GM10266 (cell line): ENCODE measurements around the gene RPS5.

Source experiments
- DNase-seq: peaks from one replicate; pipeline ENCODE4 v3.0.0; 2012; ENCODE audit errors: extremely low spot score
- TF ChIP-seq, protein P1 (sequence below): IDR thresholded peaks from 2 replicates; pipeline ENCODE4 v1.5.1; 2012; ENCODE audit warnings: mild to moderate bottlenecking, low read depth; ENCODE audit not compliant: control insufficient read depth, insufficient read depth; ENCODE audit errors: missing control alignments

Gene RPS5

GRCh38 chr19:58408152-58409009 lies 21.3 kb downstream of the RPS5 start, which contains the start of gene ZNF584:
Gene ZNF584 (plus strand): TSS chr19:58408649. CDS start chr19:58409148, 499 bp downstream.
- TF ChIP-seq, protein P1, sequence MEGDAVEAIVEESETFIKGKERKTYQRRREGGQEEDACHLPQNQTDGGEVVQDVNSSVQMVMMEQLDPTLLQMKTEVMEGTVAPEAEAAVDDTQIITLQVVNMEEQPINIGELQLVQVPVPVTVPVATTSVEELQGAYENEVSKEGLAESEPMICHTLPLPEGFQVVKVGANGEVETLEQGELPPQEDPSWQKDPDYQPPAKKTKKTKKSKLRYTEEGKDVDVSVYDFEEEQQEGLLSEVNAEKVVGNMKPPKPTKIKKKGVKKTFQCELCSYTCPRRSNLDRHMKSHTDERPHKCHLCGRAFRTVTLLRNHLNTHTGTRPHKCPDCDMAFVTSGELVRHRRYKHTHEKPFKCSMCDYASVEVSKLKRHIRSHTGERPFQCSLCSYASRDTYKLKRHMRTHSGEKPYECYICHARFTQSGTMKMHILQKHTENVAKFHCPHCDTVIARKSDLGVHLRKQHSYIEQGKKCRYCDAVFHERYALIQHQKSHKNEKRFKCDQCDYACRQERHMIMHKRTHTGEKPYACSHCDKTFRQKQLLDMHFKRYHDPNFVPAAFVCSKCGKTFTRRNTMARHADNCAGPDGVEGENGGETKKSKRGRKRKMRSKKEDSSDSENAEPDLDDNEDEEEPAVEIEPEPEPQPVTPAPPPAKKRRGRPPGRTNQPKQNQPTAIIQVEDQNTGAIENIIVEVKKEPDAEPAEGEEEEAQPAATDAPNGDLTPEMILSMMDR, result peak; percentile 29
- DNase-seq, result peak; percentile 96

DNA sequence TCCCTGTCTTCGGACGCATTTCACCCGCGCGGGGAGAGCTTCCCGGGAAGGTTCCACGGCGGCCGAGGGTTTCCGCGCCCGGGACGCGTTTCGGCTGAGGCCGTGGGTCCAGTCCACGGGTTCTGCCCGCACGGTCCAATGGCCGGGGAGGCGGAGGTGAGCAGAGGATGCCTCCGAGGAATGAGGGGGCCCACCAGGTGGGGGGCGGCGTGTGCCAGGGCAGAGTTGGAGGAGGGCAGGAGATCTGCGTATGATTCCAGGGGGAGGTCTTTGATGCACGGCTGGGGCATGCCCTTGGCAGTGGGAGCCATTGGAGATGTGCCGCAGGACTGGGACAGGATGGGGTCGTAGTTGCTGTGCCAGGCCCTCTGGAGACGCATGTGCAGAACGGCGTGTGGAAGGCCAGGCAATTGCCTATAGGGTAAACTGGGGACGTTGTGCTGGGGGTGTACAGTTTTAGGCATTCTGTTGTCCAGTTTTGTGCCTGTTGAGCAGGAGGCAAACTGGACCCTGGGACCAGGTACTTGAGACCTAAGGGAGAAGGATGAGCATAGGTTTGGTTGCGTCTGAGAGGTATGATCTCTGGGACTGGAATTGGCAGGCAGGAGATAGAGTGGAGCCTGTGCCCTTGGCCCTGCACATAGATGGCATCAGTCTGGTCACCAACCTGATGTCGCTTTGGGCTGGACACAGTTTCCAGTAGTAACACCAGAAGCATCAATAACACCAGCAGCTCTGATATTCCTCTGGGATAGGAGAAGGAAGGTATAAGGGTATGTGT lies 22.1 kb downstream of the RPS5 start:
- DNase-seq, result peak; percentile 44
- TF ChIP-seq, protein P1, result no peak

DNA sequence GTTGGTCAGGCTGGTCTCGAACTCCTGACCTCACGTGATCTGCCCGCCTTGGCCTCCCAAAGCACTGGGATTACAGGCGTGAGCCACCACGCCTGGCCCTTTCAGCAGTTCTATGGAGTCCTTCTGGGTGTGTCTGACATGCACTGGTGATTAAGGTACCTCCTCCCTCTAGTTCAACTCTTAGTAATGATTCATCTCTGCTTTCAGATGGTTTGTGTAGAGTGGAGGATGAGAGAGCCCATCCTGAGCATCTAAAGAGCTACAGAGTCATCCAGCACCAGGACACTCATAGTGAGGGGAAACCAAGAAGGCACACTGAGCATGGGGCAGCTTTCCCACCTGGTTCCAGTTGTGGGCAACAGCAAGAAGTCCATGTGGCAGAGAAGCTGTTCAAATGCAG lies 29.5 kb downstream of the RPS5 start:
- TF ChIP-seq, protein P1, result no peak
- DNase-seq, result no peak

DNA sequence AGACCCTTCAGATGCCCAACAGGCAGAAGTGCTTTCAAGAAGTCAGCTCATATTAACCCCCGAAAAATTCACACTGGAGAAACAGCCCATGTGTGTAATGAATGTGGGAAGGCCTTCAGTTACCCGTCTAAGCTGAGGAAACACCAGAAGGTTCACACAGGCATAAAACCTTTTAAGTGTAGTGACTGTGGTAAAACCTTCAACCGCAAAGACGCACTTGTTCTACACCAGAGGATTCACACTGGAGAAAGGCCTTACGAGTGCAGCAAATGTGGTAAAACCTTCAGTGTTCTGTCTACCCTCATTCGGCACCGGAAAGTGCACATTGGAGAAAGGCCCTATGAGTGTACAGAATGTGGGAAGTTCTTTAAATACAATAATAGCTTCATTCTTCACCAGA lies 30.0 kb downstream of the RPS5 start:
- no peak for DNase-seq
- TF ChIP-seq, protein P1, result no peak

DNA sequence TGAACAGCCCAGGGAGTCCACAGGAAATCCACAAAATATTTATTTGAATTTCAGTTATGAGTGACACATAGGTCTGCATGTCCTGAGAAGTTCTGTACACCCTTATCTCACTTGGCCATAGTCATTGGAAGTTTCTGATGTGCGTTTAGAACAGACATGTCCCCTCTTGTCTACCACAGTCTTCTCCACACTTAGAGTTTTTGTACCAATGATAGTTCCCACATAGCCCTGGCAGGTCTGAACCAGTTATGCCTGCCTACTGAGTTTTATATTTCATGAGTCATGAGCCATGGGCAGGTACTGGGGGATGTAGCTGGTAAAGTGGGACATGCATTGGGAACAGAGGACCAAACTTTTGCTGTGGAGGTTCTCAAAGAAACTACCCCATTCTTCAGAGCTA lies 41.5 kb downstream of the RPS5 start:
- no peak for DNase-seq
- TF ChIP-seq, protein P1, result no peak

DNA sequence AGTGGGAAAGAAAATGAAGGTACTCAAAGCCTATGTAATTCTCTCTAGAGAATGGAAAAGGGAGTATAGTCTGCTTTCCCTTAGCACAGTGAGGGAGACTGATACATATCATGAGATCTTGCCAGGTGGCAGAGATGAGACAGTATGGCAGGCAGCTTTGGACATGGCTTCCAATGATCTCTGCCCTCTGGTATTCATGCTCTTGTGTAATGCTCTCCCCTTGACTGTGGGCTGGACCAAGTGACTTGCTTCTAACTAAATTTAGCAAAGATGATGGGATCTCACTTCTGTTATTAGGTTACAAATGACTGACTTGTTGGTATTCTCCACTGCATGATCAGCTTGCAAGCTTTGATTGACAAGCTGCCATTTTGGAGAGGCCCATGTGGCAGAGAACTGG lies 42.7 kb downstream of the RPS5 start:
- DNase-seq, result no peak
- TF ChIP-seq, protein P1, result no peak
